SH-SY5Y (cell line): ENCODE data around the gene PRR20E.
"Not testable (repeated sequence)": the region's sequence is repeated elsewhere in the genome, so short reads cannot be mapped to it uniquely, and the experiment has no call there.

Source experiments
- GATA2 ChIP-seq: IDR thresholded peaks from 2 replicates; pipeline ENCODE4 v1.6.1; 2011; ENCODE audit warnings: mild to moderate bottlenecking, low read depth, low read length
- GATA3 ChIP-seq: IDR thresholded peaks from 2 replicates; pipeline ENCODE4 v1.6.1; 2011; ENCODE audit warnings: low read depth, mild to moderate bottlenecking, low read length, moderate library complexity

GRCh38 chr13:57153761-57154160 lies 13.2 kb upstream of the PRR20E start, which contains the start of gene PRR20C:
- TF ChIP-seq GATA2, GATA3: not testable (repeated sequence)
